Chondrocyte (in vitro differentiated cells): ENCODE results near the gene ENO2. TPM values are rescaled to one million over a fixed set of nuclear protein-coding genes. Genes with fewer than 3 reads are reported as not detected.

Experiments used
- DNase-seq: peaks from one replicate; pipeline ENCODE4 v3.0.0; 2021; ENCODE audit warnings: mixed read lengths, low spot score
- H3K27ac Mint-ChIP-seq: one replicate; pipeline ENCODE4 v1.8.0; 2021; ENCODE audit warnings: mild to moderate bottlenecking, moderate library complexity, mixed read lengths; ENCODE audit not compliant: unreplicated experiment
- H3K27me3 Mint-ChIP-seq: 2 replicates; pipeline ENCODE4 v1.8.0; 2021; ENCODE audit warnings: low read depth, mixed read lengths
- H3K36me3 Mint-ChIP-seq: 2 replicates; pipeline ENCODE4 v1.8.0; 2021; ENCODE audit warnings: low read depth, mixed read lengths
- H3K4me1 Mint-ChIP-seq: 2 replicates; pipeline ENCODE4 v1.8.0; 2021; ENCODE audit warnings: low read depth, mild to moderate bottlenecking, mixed read lengths
- H3K4me3 Mint-ChIP-seq: one replicate; pipeline ENCODE4 v1.8.0; 2021; ENCODE audit warnings: mild to moderate bottlenecking, moderate library complexity, mixed read lengths; ENCODE audit not compliant: unreplicated experiment
- H3K9me3 Mint-ChIP-seq: 2 replicates; pipeline ENCODE4 v1.8.0; 2021; ENCODE audit warnings: low read depth, mixed read lengths
- CTCF ChIP-seq: fragments of 200-600 bp; sonication (generic); IDR thresholded peaks from 2 replicates; pipeline ENCODE4 v1.5.0; 2021; ENCODE audit warnings: antibody characterized with exemption, mild to moderate bottlenecking, moderate library complexity
- total RNA-seq: library from RNA; stranded (reverse); gene quantifications from 3 replicates; pipeline ENCODE4 v1.2.1, GENCODE V29; 2021

The ENO2 gene
- total RNA-seq, 1 donor from 2014 or later = 58.6 TPM

DNA sequence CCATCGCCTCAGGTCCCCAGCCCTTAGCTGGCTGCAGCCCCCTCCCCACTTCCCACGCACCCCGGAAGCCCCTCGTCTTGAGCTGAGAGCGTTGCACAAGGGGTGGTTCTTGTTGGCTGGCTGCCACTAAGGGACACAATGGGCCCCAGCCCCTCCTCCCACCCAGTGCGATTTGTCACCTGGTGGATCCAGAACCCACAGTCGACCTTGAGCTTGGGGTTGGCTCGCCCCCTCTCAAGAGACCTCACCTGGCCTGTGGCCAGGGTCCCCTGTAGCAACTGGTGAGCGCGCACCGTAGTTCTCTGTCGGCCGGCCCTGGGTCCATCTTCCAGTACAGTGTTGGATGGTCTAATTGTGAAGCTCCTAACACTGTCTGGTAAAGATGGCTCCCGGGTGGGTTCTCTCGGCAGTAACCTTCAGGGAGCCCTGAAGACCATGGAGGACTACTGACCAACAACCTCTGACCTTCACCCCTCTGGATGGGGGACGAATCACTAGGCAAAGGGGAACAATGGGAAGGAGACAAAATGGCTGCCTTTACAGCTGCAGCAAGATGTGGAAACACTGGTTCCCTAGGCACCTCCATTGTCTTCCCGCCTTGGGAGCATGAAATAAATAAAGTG is 49.5 kb downstream of the ENO2 start:
- Mint-ChIP-seq H3K4me1 (peaks cover 19% of the 10 kb centered on the region), H3K36me3 (peaks cover 11% of the 10 kb centered on the region), H3K9me3 (no peaks in the 10 kb centered on the region), H3K27me3 (no peaks in the 10 kb centered on the region), H3K27ac (peak overlapping the region; percentile 61), H3K4me3 (no peak overlapping the region)
- no peak for DNase-seq
- no peak for TF ChIP-seq CTCF

DNA sequence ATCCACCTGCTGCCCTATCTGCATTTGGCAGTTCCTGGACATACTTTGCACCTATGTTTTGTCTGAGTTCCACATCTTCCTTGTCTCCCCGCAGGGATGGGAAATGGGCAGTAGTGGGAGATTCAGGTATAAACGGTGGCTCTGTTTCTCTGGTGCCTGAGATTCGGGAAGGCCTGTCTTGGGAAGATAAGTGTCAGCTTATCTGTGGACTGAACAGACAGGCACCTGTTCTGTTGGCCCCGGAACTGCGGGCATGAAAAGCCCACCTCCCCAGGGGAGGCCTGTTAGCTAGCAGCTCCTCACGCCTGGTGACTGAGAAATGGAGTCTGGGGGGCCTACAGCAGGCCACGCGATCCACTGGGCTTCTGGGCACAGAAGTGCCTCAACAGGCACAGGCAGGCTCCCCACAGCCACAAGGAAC is 50.2 kb downstream of the ENO2 start:
- Mint-ChIP-seq H3K36me3 (peaks cover 14% of the 10 kb centered on the region), H3K4me3 (no peak overlapping the region), H3K27me3 (no peaks in the 10 kb centered on the region), H3K27ac (peak overlapping the region; percentile 74), H3K9me3 (no peaks in the 10 kb centered on the region), H3K4me1 (peaks cover 21% of the 10 kb centered on the region)
- no peak for DNase-seq
- TF ChIP-seq CTCF = no peak

DNA sequence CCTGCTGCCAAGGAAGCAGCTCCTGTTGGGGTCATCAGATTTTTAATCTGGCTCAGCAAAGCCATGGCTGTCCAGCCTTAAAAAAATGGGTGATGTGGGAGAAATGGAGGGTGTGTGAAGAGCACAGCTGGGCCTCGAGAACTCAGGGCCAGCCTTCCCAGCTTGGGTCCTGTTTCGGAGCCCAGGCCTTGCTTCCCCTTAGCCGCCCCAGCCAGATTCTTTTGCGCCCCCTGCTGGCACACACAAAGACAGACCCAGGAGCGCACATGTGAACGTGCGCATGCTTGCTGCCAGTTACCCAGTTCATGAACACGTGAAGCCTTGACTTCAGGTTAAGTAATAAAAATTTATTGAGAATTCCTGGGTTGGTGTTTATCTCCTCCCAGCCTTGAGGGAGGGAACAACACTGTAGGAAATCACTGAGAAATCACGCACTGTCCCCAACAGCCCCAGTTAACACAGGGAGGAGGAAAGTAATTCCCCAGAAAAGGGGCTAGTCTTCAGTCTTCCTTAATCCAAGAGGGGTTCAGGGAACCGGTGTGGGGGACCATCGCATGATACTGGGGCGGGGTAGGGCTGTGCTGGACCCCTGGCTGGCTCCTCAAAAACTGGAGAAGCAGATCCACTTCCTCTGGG is 50.8 kb downstream of the ENO2 start:
- H3K4me1 Mint-ChIP-seq = peaks cover 24% of the 10 kb centered on the region
- H3K27ac Mint-ChIP-seq = peak overlapping the region; percentile 81
- H3K9me3 Mint-ChIP-seq = no peaks in the 10 kb centered on the region
- H3K4me3 Mint-ChIP-seq = no peak overlapping the region
- H3K36me3 Mint-ChIP-seq = peaks cover 14% of the 10 kb centered on the region
- no peaks in the 10 kb centered on the region for H3K27me3 Mint-ChIP-seq
- TF ChIP-seq CTCF = peak; percentile 93
- DNase-seq = no peak

- TF ChIP-seq CTCF = no peak
- peaks cover 25% of the 10 kb centered on the region for H3K4me1 Mint-ChIP-seq
- no peaks in the 10 kb centered on the region for H3K27me3 Mint-ChIP-seq
- H3K4me3 Mint-ChIP-seq = no peak overlapping the region
- no peaks in the 10 kb centered on the region for H3K9me3 Mint-ChIP-seq
- peaks cover 14% of the 10 kb centered on the region for H3K36me3 Mint-ChIP-seq
- no peak overlapping the region for H3K27ac Mint-ChIP-seq
- no peak for DNase-seq
These were observed 51.3 kb downstream of the ENO2 start for GRCh38 chr12:6965714-6966113.

DNA sequence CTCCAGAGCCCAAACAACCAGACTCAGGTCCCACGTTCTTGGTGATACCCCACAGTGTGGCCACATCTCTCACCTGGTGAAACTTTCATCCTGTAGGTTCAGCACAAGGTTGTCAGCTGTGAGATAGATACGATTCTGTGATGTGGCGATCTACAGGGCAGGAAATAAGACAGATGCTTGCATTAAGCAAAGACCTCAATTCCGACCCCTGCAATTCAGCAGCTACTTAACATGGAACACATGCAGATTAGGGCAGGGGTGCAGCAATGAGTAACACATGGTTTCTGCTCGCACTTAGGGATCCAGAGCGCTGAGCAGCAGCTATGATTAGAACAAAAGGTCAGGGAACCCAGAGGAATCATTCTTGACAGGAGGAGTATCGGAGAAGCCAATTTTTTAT is 52.0 kb downstream of the ENO2 start:
- no peak for TF ChIP-seq CTCF
- Mint-ChIP-seq H3K27ac (no peak overlapping the region), H3K4me3 (no peak overlapping the region), H3K9me3 (no peaks in the 10 kb centered on the region), H3K4me1 (peaks cover 28% of the 10 kb centered on the region), H3K27me3 (no peaks in the 10 kb centered on the region), H3K36me3 (peaks cover 15% of the 10 kb centered on the region)
- no peak for DNase-seq
